HepG2 (cell line): Measurements from ENCODE around the gene SCN4B.

Source experiments
- CCAR2 ChIP-seq: fragments of 200-400 bp; formaldehyde crosslinking; optimal IDR thresholded peaks from 2 replicates; pipeline ENCODE3; 2018; ENCODE audit warnings: low read depth, mild to moderate bottlenecking, low read length, moderate library complexity
- GTF3A ChIP-seq: sonication (generic); formaldehyde crosslinking; conservative IDR thresholded peaks from 2 replicates; pipeline ENCODE4 v1.4.0; 2020; ENCODE audit warnings: mild to moderate bottlenecking, missing genetic modification reagents
- NFIC ChIP-seq: IDR thresholded peaks from 2 replicates; pipeline ENCODE4 v1.6.1; 2012; ENCODE audit warnings: mild to moderate bottlenecking, low read length, inconsistent platforms
- NR2C2 ChIP-seq: sonication (generic); formaldehyde crosslinking; IDR thresholded peaks from 2 replicates; pipeline ENCODE4 v1.4.0; 2020; ENCODE audit warnings: missing genetic modification reagents, mild to moderate bottlenecking, moderate library complexity, borderline replicate concordance
- REST ChIP-seq, 2 experiments: IDR thresholded peaks; 2 replicates each; pipeline ENCODE4 v1.6.1; 2011 to 2012; ENCODE audit warnings: low read length in 2 of 2, borderline replicate concordance in 1 of 2, low read depth in 1 of 2, mild to moderate bottlenecking in 1 of 2, moderate library complexity in 1 of 2
- SAFB2 ChIP-seq: sonication (generic); formaldehyde crosslinking; IDR thresholded peaks from 2 replicates; pipeline ENCODE4 v1.5.1; 2020; ENCODE audit warnings: missing genetic modification reagents, low read depth, mild to moderate bottlenecking, borderline replicate concordance
- SIN3A ChIP-seq: IDR thresholded peaks from 2 replicates; pipeline ENCODE4 v1.6.1; 2011; ENCODE audit warnings: low read depth, mild to moderate bottlenecking, control low read depth, low read length, borderline replicate concordance
- STAT6 ChIP-seq: sonication (generic); formaldehyde crosslinking; IDR thresholded peaks from 2 replicates; pipeline ENCODE4 v1.4.0; 2020; ENCODE audit warnings: missing genetic modification reagents, mild to moderate bottlenecking, borderline replicate concordance
- TBX2 ChIP-seq: sonication (generic); formaldehyde crosslinking; IDR thresholded peaks from 2 replicates; pipeline ENCODE4 v1.5.0; 2020; ENCODE audit warnings: missing genetic modification reagents, mild to moderate bottlenecking, borderline replicate concordance
- YY1 ChIP-seq: IDR thresholded peaks from 2 replicates; pipeline ENCODE4 v1.6.1; 2011; ENCODE audit warnings: low read length, low read depth, moderate library complexity, mild to moderate bottlenecking; ENCODE audit not compliant: insufficient read depth, insufficient replicate concordance
- ZNF550 ChIP-seq: sonication (generic); formaldehyde crosslinking; IDR thresholded peaks from 2 replicates; pipeline ENCODE4 v1.4.0; 2020; ENCODE audit warnings: mild to moderate bottlenecking, missing genetic modification reagents, borderline replicate concordance
- TF ChIP-seq, protein P1 (sequence below): sonication (generic); formaldehyde crosslinking; IDR thresholded peaks from 2 replicates; pipeline ENCODE4 v1.4.0; 2020; ENCODE audit warnings: mild to moderate bottlenecking, missing genetic modification reagents
- TF ChIP-seq, protein P2 (sequence below), 2 experiments: sonication (generic) in 1 of 2; formaldehyde crosslinking in 1 of 2; IDR thresholded peaks; 2 replicates each; pipeline versions ENCODE4 v1.5.1 to v1.6.1; 2011 to 2020; ENCODE audit warnings: borderline replicate concordance in 1 of 2, low read depth in 1 of 2, low read length in 1 of 2, mild to moderate bottlenecking in 1 of 2, missing genetic modification reagents in 1 of 2, moderate library complexity in 1 of 2

GRCh38 chr11:118199135-118199534 is 46.5 kb upstream of the SCN4B start:
- TF ChIP-seq TBX2 (CRISPR knock-in tag) (no peak), SIN3A (no peak), ZNF550 (no peak), YY1 (no peak), REST (IDR thresholded peaks at IDR 0.05; ENCODE audit: borderline replicate concordance in 1 of 2, low read depth in 1 of 2, low read length in 2 of 2) (no peak), CCAR2 (no peak), GTF3A (CRISPR knock-in tag) (no peak), NR2C2 (CRISPR knock-in tag) (no peak), SAFB2 (CRISPR knock-in tag) (no peak), NFIC (no peak), STAT6 (CRISPR knock-in tag) (no peak)
- TF ChIP-seq, protein P1, sequence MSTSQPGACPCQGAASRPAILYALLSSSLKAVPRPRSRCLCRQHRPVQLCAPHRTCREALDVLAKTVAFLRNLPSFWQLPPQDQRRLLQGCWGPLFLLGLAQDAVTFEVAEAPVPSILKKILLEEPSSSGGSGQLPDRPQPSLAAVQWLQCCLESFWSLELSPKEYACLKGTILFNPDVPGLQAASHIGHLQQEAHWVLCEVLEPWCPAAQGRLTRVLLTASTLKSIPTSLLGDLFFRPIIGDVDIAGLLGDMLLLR (CRISPR knock-in tag), result no peak
- TF ChIP-seq, protein P2, sequence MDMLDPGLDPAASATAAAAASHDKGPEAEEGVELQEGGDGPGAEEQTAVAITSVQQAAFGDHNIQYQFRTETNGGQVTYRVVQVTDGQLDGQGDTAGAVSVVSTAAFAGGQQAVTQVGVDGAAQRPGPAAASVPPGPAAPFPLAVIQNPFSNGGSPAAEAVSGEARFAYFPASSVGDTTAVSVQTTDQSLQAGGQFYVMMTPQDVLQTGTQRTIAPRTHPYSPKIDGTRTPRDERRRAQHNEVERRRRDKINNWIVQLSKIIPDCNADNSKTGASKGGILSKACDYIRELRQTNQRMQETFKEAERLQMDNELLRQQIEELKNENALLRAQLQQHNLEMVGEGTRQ (IDR thresholded peaks at IDR 0.05; ENCODE audit: low read depth, low read length), result no peak
- TF ChIP-seq, protein P2 (CRISPR knock-in tag; IDR thresholded peaks at IDR 0.05; ENCODE audit: borderline replicate concordance), result no peak
